SK-N-SH (cell line): Measurements from ENCODE around the gene SLC22A15. TPM values are rescaled to one million over a fixed set of nuclear protein-coding genes. Genes with fewer than 3 reads are reported as not detected.

ENCODE experiments used
- CTCF ChIA-PET: fragments of 300-600, 350-600 bp; formaldehyde crosslinking; extraction: SDS; loops from one replicate; lab custom pipeline; 2021; lab: Yijun Ruan, JAX
- POLR2A ChIA-PET: fragments of 350-600 bp; sonication (Branson Sonifier 250); formaldehyde crosslinking; extraction: SDS; loops from one replicate; lab custom pipeline; 2020; ENCODE audit warnings: antibody characterized with exemption, inconsistent platforms; lab: Yijun Ruan, JAX
- DNase-seq: peaks from one replicate; pipeline ENCODE4 v3.0.0; 2012
- H2AFZ ChIP-seq: fragments of 200-600 bp; sonication (generic); 2 replicates; pipeline ENCODE4 v1.8.1; 2016; ENCODE audit warnings: antibody characterized with exemption, mild to moderate bottlenecking, low read depth
- H3F3A ChIP-seq: fragments of 200-600 bp; sonication (generic); replicated peaks from 2 replicates; pipeline ENCODE3; 2016; ENCODE audit warnings: antibody characterized with exemption, mild to moderate bottlenecking; ENCODE audit not compliant: insufficient read depth
- H3K27ac ChIP-seq, 2 experiments: fragments of 200-500 bp in 1 of 2; fragments of 200-600 bp in 1 of 2; sonication (Bioruptor generic) in 1 of 2; sonication (generic), shearing (Covaris generic) in 1 of 2; 2 replicates each; pipeline versions ENCODE4 v1.5.1 to v1.6.1; 2014 to 2016; ENCODE audit warnings: low read depth in 2 of 2, inconsistent platforms in 1 of 2, low read length in 1 of 2, mild to moderate bottlenecking in 1 of 2, mixed read lengths in 1 of 2
- H3K27me3 ChIP-seq: fragments of 200-600 bp; sonication (generic), shearing (Covaris generic); 2 replicates; pipeline ENCODE4 v1.6.1; 2016; ENCODE audit warnings: mixed run types; ENCODE audit not compliant: insufficient read depth
- H3K36me3 ChIP-seq, 2 experiments: fragments of 200-500 bp in 1 of 2; fragments of 200-600 bp in 1 of 2; sonication (Bioruptor generic) in 1 of 2; sonication (generic) in 1 of 2; replicated peaks in 1 of 2; 2 replicates each; pipeline versions ENCODE3 to v1.5.1; 2014 to 2016; ENCODE audit warnings: low read length in 1 of 2, mild to moderate bottlenecking in 1 of 2; ENCODE audit not compliant: insufficient read depth in 2 of 2, control insufficient read depth in 1 of 2
- H3K4me1 ChIP-seq, 2 experiments: fragments of 200-500 bp in 1 of 2; fragments of 200-600 bp in 1 of 2; sonication (Bioruptor generic) in 1 of 2; sonication (generic), shearing (Covaris generic) in 1 of 2; 2 replicates each; pipeline versions ENCODE4 v1.5.1 to v1.6.1; 2014 to 2016; ENCODE audit warnings: low read depth in 1 of 2, low read length in 1 of 2, mixed run types in 1 of 2; ENCODE audit not compliant: insufficient read depth in 2 of 2, control insufficient read depth in 1 of 2
- H3K4me2 ChIP-seq: fragments of 200-600 bp; sonication (generic), shearing (Covaris generic); 2 replicates; pipeline ENCODE4 v1.6.1; 2017; ENCODE audit warnings: mixed run types
- H3K4me3 ChIP-seq, 2 experiments: fragments of 200-500 bp in 1 of 2; fragments of 200-600 bp in 1 of 2; sonication (Bioruptor generic) in 1 of 2; sonication (generic), shearing (Covaris generic) in 1 of 2; 2 replicates each; pipeline versions ENCODE4 v1.5.1 to v1.8.1; 2014 to 2016; ENCODE audit warnings: low read depth in 2 of 2, inconsistent platforms in 1 of 2, low read length in 1 of 2, mild to moderate bottlenecking in 1 of 2, mixed read lengths in 1 of 2, moderate library complexity in 1 of 2
- H3K79me2 ChIP-seq: fragments of 200-600 bp; sonication (generic); 2 replicates; pipeline ENCODE4 v1.8.1; 2017; ENCODE audit warnings: mild to moderate bottlenecking; ENCODE audit not compliant: insufficient read depth
- H3K9ac ChIP-seq: fragments of 200-600 bp; sonication (generic); 2 replicates; pipeline ENCODE4 v1.6.1; 2017; ENCODE audit warnings: mixed run types
- H3K9me2 ChIP-seq: fragments of 200-600 bp; sonication (generic); 2 replicates; pipeline ENCODE4 v1.6.1; 2017; ENCODE audit warnings: mixed run types
- H3K9me3 ChIP-seq: fragments of 200-600 bp; sonication (generic); 2 replicates; pipeline ENCODE4 v1.6.1; 2017; ENCODE audit warnings: mixed run types, mild to moderate bottlenecking, moderate library complexity
- H4K20me1 ChIP-seq: fragments of 200-600 bp; sonication (generic); 2 replicates; pipeline ENCODE4 v1.6.1; 2017; ENCODE audit warnings: mild to moderate bottlenecking, mixed run types; ENCODE audit not compliant: insufficient read depth
- CHD2 ChIP-seq: fragments of 150-350 bp; IDR thresholded peaks from 2 replicates; pipeline ENCODE4 v1.6.1; 2018; ENCODE audit warnings: low read length; ENCODE audit not compliant: partially characterized antibody
- FOSL2 ChIP-seq: IDR thresholded peaks from 2 replicates; pipeline ENCODE4 v1.4.0; 2012; ENCODE audit warnings: low read depth, mild to moderate bottlenecking, moderate library complexity, borderline replicate concordance
- GABPA ChIP-seq: IDR thresholded peaks from 2 replicates; pipeline ENCODE4 v1.4.0; 2012; ENCODE audit warnings: low read depth, mild to moderate bottlenecking
- GATA2 ChIP-seq: sonication (generic); formaldehyde crosslinking; IDR thresholded peaks from 2 replicates; pipeline ENCODE4 v1.5.0; 2020; ENCODE audit warnings: mild to moderate bottlenecking, missing genetic modification reagents
- IRF3 ChIP-seq: fragments of 150-350 bp; IDR thresholded peaks from 2 replicates; pipeline ENCODE4 v1.6.1; 2016; ENCODE audit warnings: mild to moderate bottlenecking, low read depth, low read length
- JUND ChIP-seq: IDR thresholded peaks from 2 replicates; pipeline ENCODE4 v1.4.0; 2012
- MAX ChIP-seq: IDR thresholded peaks from 2 replicates; pipeline ENCODE4 v1.4.0; 2012; ENCODE audit warnings: low read depth
- MEF2A ChIP-seq: IDR thresholded peaks from 2 replicates; pipeline ENCODE4 v1.4.0; 2012; ENCODE audit warnings: low read depth, borderline replicate concordance
- MXI1 ChIP-seq: IDR thresholded peaks from 2 replicates; pipeline ENCODE4 v1.6.1; 2012; ENCODE audit warnings: mild to moderate bottlenecking, low read depth, low read length, improper control_type of control experiment
- NFIC ChIP-seq: IDR thresholded peaks from 2 replicates; pipeline ENCODE4 v1.4.0; 2012; ENCODE audit warnings: borderline replicate concordance
- NRF1 ChIP-seq: IDR thresholded peaks from 2 replicates; pipeline ENCODE4 v1.6.1; 2012; ENCODE audit warnings: low read depth, mild to moderate bottlenecking, low read length
- PBX3 ChIP-seq: IDR thresholded peaks from 2 replicates; pipeline ENCODE4; 2012
- POLR2AphosphoS5 ChIP-seq: IDR thresholded peaks from 2 replicates; pipeline ENCODE4 v1.6.1; 2012; ENCODE audit warnings: low read depth, low read length
- RCOR1 ChIP-seq: fragments of 150-350 bp; IDR thresholded peaks from 2 replicates; pipeline ENCODE4 v1.6.1; 2017; ENCODE audit warnings: antibody characterized with exemption, low read length
- REST ChIP-seq: IDR thresholded peaks from 2 replicates; pipeline ENCODE4 v1.6.1; 2012; ENCODE audit warnings: mild to moderate bottlenecking, low read depth, low read length, moderate library complexity
- RXRA ChIP-seq: IDR thresholded peaks from 2 replicates; pipeline ENCODE4 v1.4.0; 2012; ENCODE audit warnings: low read depth, mild to moderate bottlenecking, borderline replicate concordance
- TAF1 ChIP-seq: IDR thresholded peaks from 2 replicates; pipeline ENCODE4 v1.6.1; 2012; ENCODE audit warnings: low read depth, mild to moderate bottlenecking, low read length, moderate library complexity, borderline replicate concordance
- USF1 ChIP-seq: IDR thresholded peaks from 2 replicates; pipeline ENCODE4 v1.4.0; 2012; ENCODE audit warnings: low read depth, borderline replicate concordance
- USF2 ChIP-seq: fragments of 150-350 bp; IDR thresholded peaks from 2 replicates; pipeline ENCODE4 v1.6.1; 2017; ENCODE audit warnings: antibody characterized with exemption, low read length, low read depth, borderline replicate concordance
- WGBS: methylation state at CpG from one replicate; pipeline ENCODE4 v1.1.6; 2017; ENCODE audit warnings: low lambda C conversion rate; 5-methylcytosine and 5-hydroxymethylcytosine counted together
- polyA plus RNA-seq, 3 experiments: library from polyadenylated mRNA; depleted of rRNA; stranded (reverse); fragments of >200 nt; gene quantifications; 2 replicates each; pipeline ENCODE4 v1.2.3, GENCODE V29; 2012
- TF ChIP-seq, protein P1 (sequence below): fragments of 200-600 bp; sonication (generic); IDR thresholded peaks from 2 replicates; pipeline ENCODE4 v1.6.1; 2017; ENCODE audit warnings: antibody characterized with exemption, mild to moderate bottlenecking, moderate library complexity

The SLC22A15 gene
- polyA plus RNA-seq, 1 of the 3 experiments (the other 2 are of a cell fraction) = 0.13 TPM

- no peak for TF ChIP-seq IRF3
- no peak for TF ChIP-seq NRF1
- no peak for TF ChIP-seq POLR2AphosphoS5
Observed at GRCh38 chr1:116033322-116033721, 57.0 kb downstream of the SLC22A15 start (continued).

GRCh38 chr1:116036255-116036654 lies 59.9 kb downstream of the SLC22A15 start:
- H3K4me3 ChIP-seq = no peak overlapping the region
- no peaks in the 10 kb centered on the region for H3F3A ChIP-seq
- H3K79me2 ChIP-seq = no peaks in the 10 kb centered on the region
- no peak overlapping the region for H3K27ac ChIP-seq
- H3K4me2 ChIP-seq = no peak overlapping the region
- no peaks in the 10 kb centered on the region for H4K20me1 ChIP-seq
- no peaks in the 10 kb centered on the region for H3K36me3 ChIP-seq
- ChIA-PET POLR2A (no interaction called here), CTCF (no interaction called here)
- no peaks in the 10 kb centered on the region for H3K4me1 ChIP-seq
- H2AFZ ChIP-seq = no peak overlapping the region
- no peaks in the 10 kb centered on the region for H3K27me3 ChIP-seq
- no peak for DNase-seq
- no peaks in the 10 kb centered on the region for H3K9me2 ChIP-seq
- WGBS = 37% methylated on average over 4 of the region's 4 CpGs
- H3K9ac ChIP-seq = no peak overlapping the region
- H3K9me3 ChIP-seq = no peaks in the 10 kb centered on the region
- TF ChIP-seq TAF1 = no peak
- no peak for TF ChIP-seq POLR2AphosphoS5
- TF ChIP-seq MEF2A = no peak
- no peak for TF ChIP-seq PBX3
- no peak for TF ChIP-seq NFIC
- no peak for TF ChIP-seq MAX
- TF ChIP-seq REST = no peak
- no peak for TF ChIP-seq MXI1
- no peak for TF ChIP-seq GABPA
- no peak for TF ChIP-seq FOSL2
- TF ChIP-seq USF2 = no peak
- no peak for TF ChIP-seq RXRA
- TF ChIP-seq GATA2 (CRISPR knock-in tag) = no peak
- TF ChIP-seq, protein P1, sequence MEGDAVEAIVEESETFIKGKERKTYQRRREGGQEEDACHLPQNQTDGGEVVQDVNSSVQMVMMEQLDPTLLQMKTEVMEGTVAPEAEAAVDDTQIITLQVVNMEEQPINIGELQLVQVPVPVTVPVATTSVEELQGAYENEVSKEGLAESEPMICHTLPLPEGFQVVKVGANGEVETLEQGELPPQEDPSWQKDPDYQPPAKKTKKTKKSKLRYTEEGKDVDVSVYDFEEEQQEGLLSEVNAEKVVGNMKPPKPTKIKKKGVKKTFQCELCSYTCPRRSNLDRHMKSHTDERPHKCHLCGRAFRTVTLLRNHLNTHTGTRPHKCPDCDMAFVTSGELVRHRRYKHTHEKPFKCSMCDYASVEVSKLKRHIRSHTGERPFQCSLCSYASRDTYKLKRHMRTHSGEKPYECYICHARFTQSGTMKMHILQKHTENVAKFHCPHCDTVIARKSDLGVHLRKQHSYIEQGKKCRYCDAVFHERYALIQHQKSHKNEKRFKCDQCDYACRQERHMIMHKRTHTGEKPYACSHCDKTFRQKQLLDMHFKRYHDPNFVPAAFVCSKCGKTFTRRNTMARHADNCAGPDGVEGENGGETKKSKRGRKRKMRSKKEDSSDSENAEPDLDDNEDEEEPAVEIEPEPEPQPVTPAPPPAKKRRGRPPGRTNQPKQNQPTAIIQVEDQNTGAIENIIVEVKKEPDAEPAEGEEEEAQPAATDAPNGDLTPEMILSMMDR = no peak
- no peak for TF ChIP-seq JUND
- TF ChIP-seq NRF1 = no peak
- TF ChIP-seq RCOR1 = no peak
- no peak for TF ChIP-seq USF1
- TF ChIP-seq CHD2 = no peak
